Keratinocyte (primary cell): ENCODE data around the gene NFYA. TPM values are rescaled to one million over a fixed set of nuclear protein-coding genes. Genes with fewer than 3 reads are reported as not detected.

ENCODE experiments used
- DNase-seq: peaks from one replicate; pipeline ENCODE4 v3.0.0-alpha.2; 2011; ENCODE audit warnings: low read depth, missing footprints, low spot score
- FAIRE-seq: peaks from 2 replicates; lab custom pipeline; 2011; peaks lifted over from hg19 to GRCh38; lab: Jason Lieb, UNC
- H2AFZ ChIP-seq: 2 replicates; pipeline ENCODE4 v1.6.0; 2012; ENCODE audit warnings: low read length, control low read depth, inconsistent platforms; ENCODE audit not compliant: control insufficient read depth
- H3K27ac ChIP-seq: 2 replicates; pipeline ENCODE4 v1.5.1; 2011; ENCODE audit warnings: low read length; ENCODE audit not compliant: control insufficient read depth, insufficient read depth
- H3K27me3 ChIP-seq: 3 replicates; pipeline ENCODE4 v1.6.0; 2011; ENCODE audit warnings: low read length; ENCODE audit not compliant: control insufficient read depth, insufficient read depth; ENCODE audit errors: extremely low read depth
- H3K36me3 ChIP-seq, 2 experiments: 2 replicates in 1 of 2; 3 replicates in 1 of 2; pipeline ENCODE4 v1.5.1; 2011; ENCODE audit warnings: low read length in 2 of 2, mild to moderate bottlenecking in 1 of 2; ENCODE audit not compliant: control insufficient read depth in 2 of 2, insufficient read depth in 2 of 2; ENCODE audit errors: extremely low read depth in 1 of 2
- H3K4me1 ChIP-seq: 3 replicates; pipeline ENCODE4 v1.5.1; 2011; ENCODE audit warnings: low read length; ENCODE audit not compliant: control insufficient read depth, insufficient read depth; ENCODE audit errors: extremely low read depth
- H3K4me2 ChIP-seq: 3 replicates; pipeline ENCODE4 v1.6.0; 2011; ENCODE audit warnings: low read depth, low read length; ENCODE audit not compliant: control insufficient read depth, insufficient read depth; ENCODE audit errors: extremely low read depth
- H3K4me3 ChIP-seq, 3 experiments: fragments of 200-600 bp in 1 of 3; sonication (generic) in 1 of 3; 2 replicates in 2 of 3; 3 replicates in 1 of 3; pipeline ENCODE4 v1.5.1; 2011 to 2016; ENCODE audit warnings: low read length in 3 of 3, mild to moderate bottlenecking in 3 of 3, control low read depth in 2 of 3, inconsistent platforms in 1 of 3, low read depth in 1 of 3, mixed read lengths in 1 of 3, mixed run types in 1 of 3, moderate library complexity in 1 of 3; ENCODE audit not compliant: control insufficient read depth in 2 of 3, insufficient read depth in 2 of 3; ENCODE audit errors: extremely low read depth in 1 of 3
- H3K79me2 ChIP-seq: 2 replicates; pipeline ENCODE4 v1.6.0; 2012; ENCODE audit warnings: low read length; ENCODE audit not compliant: control insufficient read depth, insufficient read depth
- H3K9ac ChIP-seq: 3 replicates; pipeline ENCODE4 v1.6.0; 2011; ENCODE audit warnings: low read length; ENCODE audit not compliant: control insufficient read depth, insufficient read depth; ENCODE audit errors: extremely low read depth
- H3K9me1 ChIP-seq: 3 replicates; pipeline ENCODE4 v1.6.0; 2011; ENCODE audit warnings: low read length; ENCODE audit not compliant: control insufficient read depth, insufficient read depth; ENCODE audit errors: extremely low read depth
- H3K9me3 ChIP-seq: 2 replicates; pipeline ENCODE4 v1.5.1; 2012; ENCODE audit warnings: low read depth, low read length; ENCODE audit not compliant: control insufficient read depth
- H4K20me1 ChIP-seq: 3 replicates; pipeline ENCODE4 v1.6.0; 2011; ENCODE audit warnings: low read length; ENCODE audit not compliant: control insufficient read depth, insufficient read depth; ENCODE audit errors: extremely low read depth
- EZH2 ChIP-seq: IDR thresholded peaks from one replicate; pipeline ENCODE4 v1.6.1; 2012; ENCODE audit warnings: inconsistent platforms, mild to moderate bottlenecking, low read length, moderate library complexity
- dilution Hi-C: fragments of 300-500 bp; cut with MboI; formaldehyde crosslinking; loops from one replicate; pipeline ENCODE4 v1.7.0; 2020; ENCODE audit warnings: low sequenced_read_pairs; ENCODE audit not compliant: extremely low pct_ligation_motif_present
- polyA plus RNA-seq, 5 experiments: library from polyadenylated mRNA; depleted of rRNA in 3 of 5; stranded (reverse) in 3 of 5; stranded (forward) in 1 of 5; unstranded in 1 of 5; fragments of >200 nt; gene quantifications; 1 replicate in 1 of 5; 2 replicates in 3 of 5; 3 replicates in 1 of 5; pipeline versions ENCODE4 v1.2.1 to v1.2.3, GENCODE V29; 2011 to 2012; ENCODE audit warnings: missing spikeins in 2 of 5, low read depth in 1 of 5, low replicate concordance in 1 of 5
- TF ChIP-seq, protein P1 (sequence below), 3 experiments: IDR thresholded peaks in 1 of 3; conservative IDR thresholded peaks in 1 of 3; optimal IDR thresholded peaks in 1 of 3; 2 replicates in 2 of 3; 3 replicates in 1 of 3; pipeline versions ENCODE3 to v1.5.1; 2011; ENCODE audit warnings: low read length in 3 of 3, mild to moderate bottlenecking in 3 of 3, moderate library complexity in 2 of 3, control low read depth in 1 of 3, inconsistent platforms in 1 of 3; ENCODE audit not compliant: insufficient read depth in 2 of 3; ENCODE audit errors: extremely low read depth in 1 of 3

NFYA gene
- polyA plus RNA-seq, 1 donor (not counting 4 experiments of a cell fraction or from before 2014, with no cell fraction given): 17.1 TPM

DNA sequence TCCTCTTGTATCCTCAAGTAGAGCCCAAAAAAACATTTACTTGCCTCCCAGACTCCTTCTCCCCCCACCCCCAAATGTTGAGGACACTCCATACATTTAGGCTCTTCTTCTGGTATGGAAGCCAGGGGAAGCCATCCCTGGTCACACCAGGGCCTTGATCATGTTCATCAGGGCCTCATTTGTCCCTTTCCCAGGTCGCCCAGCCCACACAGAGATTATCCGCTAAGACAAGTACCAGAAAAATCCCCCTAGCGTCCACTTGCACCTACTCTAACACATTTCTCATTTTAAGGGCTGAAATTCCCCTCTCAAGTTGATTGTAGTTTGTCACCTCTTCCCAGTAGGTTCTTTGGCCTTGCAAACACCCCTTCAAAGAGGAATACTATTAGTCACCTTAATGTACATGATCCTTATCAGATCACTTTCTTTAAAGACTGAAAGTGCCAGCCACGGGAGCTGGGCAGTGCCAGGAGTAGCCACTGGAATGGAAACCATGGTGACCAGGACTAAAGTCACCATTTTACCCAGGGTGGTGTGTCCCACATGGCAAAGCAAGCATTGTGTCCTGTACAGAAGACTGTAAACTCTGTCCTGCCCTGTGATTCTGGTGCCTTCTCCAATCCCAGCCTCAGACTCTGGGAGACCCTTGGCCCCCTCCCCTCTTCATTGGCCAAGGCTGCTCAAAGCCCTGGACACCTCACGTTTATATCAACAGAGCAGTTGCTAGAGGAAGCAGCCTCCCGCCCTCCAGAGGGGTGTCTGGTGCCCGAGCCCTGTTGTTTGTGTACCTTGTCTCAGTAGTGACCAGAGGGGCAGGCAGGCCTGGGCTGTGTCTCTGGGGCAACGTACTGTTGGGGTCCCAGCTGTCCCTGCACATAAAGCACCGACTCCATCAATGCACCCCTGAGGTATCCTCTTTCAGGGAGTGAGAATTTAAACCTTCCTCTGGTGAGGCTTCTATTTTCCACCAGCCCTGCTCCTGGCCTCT lies 24.7 kb upstream of the NFYA start:
- H3K27me3 ChIP-seq: no peaks in the 10 kb centered on the region
- no peaks in the 10 kb centered on the region for H3K9me3 ChIP-seq
- peaks cover 14% of the 10 kb centered on the region for H3K4me1 ChIP-seq
- H4K20me1 ChIP-seq: no peaks in the 10 kb centered on the region
- H3K36me3 ChIP-seq: no peaks in the 10 kb centered on the region
- peak overlapping the region; percentile 12 for H3K4me2 ChIP-seq
- H2AFZ ChIP-seq: no peak overlapping the region
- no peaks in the 10 kb centered on the region for H3K9me1 ChIP-seq
- TF ChIP-seq, protein P1, sequence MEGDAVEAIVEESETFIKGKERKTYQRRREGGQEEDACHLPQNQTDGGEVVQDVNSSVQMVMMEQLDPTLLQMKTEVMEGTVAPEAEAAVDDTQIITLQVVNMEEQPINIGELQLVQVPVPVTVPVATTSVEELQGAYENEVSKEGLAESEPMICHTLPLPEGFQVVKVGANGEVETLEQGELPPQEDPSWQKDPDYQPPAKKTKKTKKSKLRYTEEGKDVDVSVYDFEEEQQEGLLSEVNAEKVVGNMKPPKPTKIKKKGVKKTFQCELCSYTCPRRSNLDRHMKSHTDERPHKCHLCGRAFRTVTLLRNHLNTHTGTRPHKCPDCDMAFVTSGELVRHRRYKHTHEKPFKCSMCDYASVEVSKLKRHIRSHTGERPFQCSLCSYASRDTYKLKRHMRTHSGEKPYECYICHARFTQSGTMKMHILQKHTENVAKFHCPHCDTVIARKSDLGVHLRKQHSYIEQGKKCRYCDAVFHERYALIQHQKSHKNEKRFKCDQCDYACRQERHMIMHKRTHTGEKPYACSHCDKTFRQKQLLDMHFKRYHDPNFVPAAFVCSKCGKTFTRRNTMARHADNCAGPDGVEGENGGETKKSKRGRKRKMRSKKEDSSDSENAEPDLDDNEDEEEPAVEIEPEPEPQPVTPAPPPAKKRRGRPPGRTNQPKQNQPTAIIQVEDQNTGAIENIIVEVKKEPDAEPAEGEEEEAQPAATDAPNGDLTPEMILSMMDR (optimal IDR thresholded peaks at IDR 0.05 in 1 of 3, IDR thresholded peaks at IDR 0.05 in 1 of 3, conservative IDR thresholded peaks at IDR 0.05 in 1 of 3; ENCODE audit: extremely low read depth in 1 of 3, insufficient read depth in 2 of 3, low read length in 3 of 3): no peak
- no peak for TF ChIP-seq EZH2
- no peak for DNase-seq
- FAIRE-seq: no peak
- H3K4me3 ChIP-seq: no peak overlapping the region
- dilution Hi-C loops: no loop called here
- H3K27ac ChIP-seq: no peak overlapping the region
- H3K9ac ChIP-seq: no peak overlapping the region
- H3K79me2 ChIP-seq: no peaks in the 10 kb centered on the region

DNA sequence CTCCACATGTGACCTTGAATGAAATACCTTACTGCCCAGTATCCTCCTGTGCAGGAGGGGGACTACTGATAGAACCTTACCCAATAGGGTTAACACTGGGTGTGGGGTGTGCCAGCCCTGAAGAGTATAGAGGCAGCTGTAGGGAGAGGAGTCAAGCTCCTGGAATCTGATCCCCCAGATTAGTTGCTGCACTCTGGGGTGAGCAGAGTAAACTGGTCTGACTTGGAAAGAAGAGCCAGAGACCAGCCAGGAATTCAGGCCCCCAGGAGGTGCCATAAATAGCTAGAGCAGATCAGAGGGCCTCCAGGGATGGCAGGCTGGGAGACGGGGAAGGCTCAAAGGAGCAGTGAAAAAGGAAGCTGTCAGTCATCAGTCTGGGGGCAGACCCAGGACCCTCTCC lies 23.3 kb upstream of the NFYA start:
- FAIRE-seq (no peak), DNase-seq (no peak)
- no peak overlapping the region for H3K9ac ChIP-seq

More for the DNA sequence above, 23.3 kb upstream of the NFYA start:
- Histone ChIP-seq H3K36me3 (no peaks in the 10 kb centered on the region), H3K4me1 (peaks cover 14% of the 10 kb centered on the region), H3K4me2 (no peak overlapping the region), H3K27ac (no peak overlapping the region), H2AFZ (no peak overlapping the region), H3K4me3 (no peak overlapping the region), H4K20me1 (no peaks in the 10 kb centered on the region), H3K27me3 (no peaks in the 10 kb centered on the region), H3K9me1 (no peaks in the 10 kb centered on the region), H3K79me2 (no peaks in the 10 kb centered on the region), H3K9me3 (no peaks in the 10 kb centered on the region)
- TF ChIP-seq EZH2: no peak
- TF ChIP-seq, protein P1 (optimal IDR thresholded peaks at IDR 0.05 in 1 of 3, IDR thresholded peaks at IDR 0.05 in 1 of 3, conservative IDR thresholded peaks at IDR 0.05 in 1 of 3; ENCODE audit: extremely low read depth in 1 of 3, insufficient read depth in 2 of 3, low read length in 3 of 3): no peak
- dilution Hi-C loops: no loop called here
